NCI-H2196 treated with DMSO at 0.1 percent for 48 hours (cell line): ENCODE results near the gene ADCY4.
"Not testable (repeated sequence)": the region's sequence is repeated elsewhere in the genome, so short reads cannot be mapped to it uniquely, and the experiment has no call there.

Experiments used
- DNase-seq: peaks from one replicate; lab custom pipeline; 2025; ENCODE audit not compliant: unreplicated experiment; lab: John Stamatoyannopoulos, UW

Gene ADCY4

GRCh38 chr14:24366721-24367513 lies 32.0 kb upstream of the ADCY4 start:
- peak; percentile 93 for DNase-seq

- DNase-seq = no peak
Measured at GRCh38 chr14:24366413-24366720, 31.5 kb upstream of the ADCY4 start.

DNA sequence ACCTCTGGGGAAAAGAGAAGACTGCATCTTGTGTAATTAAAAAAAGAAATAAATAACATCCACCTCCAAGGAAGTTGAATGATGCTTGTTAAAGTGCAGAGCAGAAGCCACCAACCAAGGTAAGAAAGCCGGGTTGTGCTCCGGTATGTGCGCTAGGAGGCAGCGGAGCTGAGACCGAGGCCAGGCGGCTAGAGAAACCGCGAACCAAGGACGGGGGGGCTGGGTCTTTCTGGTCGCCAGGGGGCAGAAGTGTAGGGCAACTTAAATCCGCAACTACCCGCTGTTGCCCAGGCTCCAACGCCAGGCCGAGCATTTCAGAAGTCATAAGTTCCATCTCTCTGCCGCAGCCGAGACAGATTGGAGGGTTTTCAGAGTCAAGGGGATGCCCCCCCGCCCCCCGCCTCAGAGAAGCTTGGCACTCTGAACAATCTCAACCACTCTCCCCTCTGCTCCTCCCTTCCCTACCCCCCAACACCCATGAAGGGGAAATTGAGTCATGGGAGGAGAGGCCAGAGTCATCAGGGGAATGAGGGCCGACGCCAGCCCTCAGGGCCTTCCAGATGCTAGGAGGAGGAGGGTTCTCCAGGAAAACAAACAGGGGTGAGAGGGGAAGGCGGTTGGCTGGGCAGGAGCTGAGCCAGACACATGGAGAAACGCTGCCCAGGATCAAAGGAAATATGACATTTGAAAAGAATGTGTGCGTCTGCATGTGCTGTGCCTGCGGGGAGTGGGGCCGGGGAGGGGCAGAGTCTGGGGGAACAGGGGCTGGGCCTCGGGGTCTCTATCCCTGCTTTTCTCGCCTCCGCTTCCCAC lies 30.9 kb upstream of the ADCY4 start:
- peak; percentile 55 for DNase-seq

GRCh38 chr14:24364841-24365240 lies 30.0 kb upstream of the ADCY4 start:
- DNase-seq = no peak

DNA sequence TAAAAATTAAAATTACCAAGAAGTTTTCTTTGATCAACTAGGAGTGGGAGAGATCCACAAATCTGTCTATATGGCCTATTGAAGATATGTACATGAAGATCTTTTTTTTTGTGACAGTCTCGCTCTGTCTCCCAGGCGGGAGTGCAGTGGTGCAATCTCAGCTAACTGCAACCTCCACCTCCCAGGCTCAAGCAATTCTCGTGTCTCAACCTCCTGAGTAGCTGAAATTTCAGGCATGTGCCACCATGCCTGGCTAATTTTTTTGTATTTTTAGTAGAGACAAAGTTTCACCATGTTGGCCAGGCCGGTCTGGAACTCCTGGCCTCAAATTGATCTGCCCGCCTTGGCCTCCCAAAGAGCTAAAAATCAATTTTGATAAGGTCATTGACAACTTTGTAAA lies 28.5 kb upstream of the ADCY4 start:
- DNase-seq = no peak

GRCh38 chr14:24362241-24362960 lies 27.5 kb upstream of the ADCY4 start:
- no peak for DNase-seq

GRCh38 chr14:24361326-24361725 lies 26.5 kb upstream of the ADCY4 start:
- no peak for DNase-seq

GRCh38 chr14:24360281-24360680 lies 25.4 kb upstream of the ADCY4 start:
- no peak for DNase-seq

DNA sequence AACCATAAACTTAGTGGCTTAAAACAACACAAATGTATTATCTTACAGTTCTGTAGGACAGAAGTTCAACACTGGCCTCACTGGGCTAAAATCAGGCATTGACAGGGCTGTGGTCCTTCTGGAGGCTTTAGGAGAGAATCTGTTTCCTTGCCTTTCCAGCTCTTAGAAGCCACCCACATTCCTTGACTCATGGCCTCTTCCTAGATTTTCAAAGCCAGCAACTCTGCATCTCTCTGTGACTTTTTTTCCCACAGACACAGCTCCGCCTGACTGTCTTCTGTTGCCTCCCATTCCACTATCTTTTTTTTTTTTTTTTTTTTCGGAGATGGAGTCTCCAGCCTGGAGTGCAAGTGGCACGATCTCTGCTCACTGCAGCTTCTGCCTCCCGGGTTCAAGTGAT lies 21.3 kb upstream of the ADCY4 start:
- no peak for DNase-seq

GRCh38 chr14:24355009-24355408 lies 20.1 kb upstream of the ADCY4 start:
- no peak for DNase-seq

- DNase-seq = not testable (repeated sequence)
Measured at GRCh38 chr14:24354482-24354825, 19.6 kb upstream of the ADCY4 start.

DNA sequence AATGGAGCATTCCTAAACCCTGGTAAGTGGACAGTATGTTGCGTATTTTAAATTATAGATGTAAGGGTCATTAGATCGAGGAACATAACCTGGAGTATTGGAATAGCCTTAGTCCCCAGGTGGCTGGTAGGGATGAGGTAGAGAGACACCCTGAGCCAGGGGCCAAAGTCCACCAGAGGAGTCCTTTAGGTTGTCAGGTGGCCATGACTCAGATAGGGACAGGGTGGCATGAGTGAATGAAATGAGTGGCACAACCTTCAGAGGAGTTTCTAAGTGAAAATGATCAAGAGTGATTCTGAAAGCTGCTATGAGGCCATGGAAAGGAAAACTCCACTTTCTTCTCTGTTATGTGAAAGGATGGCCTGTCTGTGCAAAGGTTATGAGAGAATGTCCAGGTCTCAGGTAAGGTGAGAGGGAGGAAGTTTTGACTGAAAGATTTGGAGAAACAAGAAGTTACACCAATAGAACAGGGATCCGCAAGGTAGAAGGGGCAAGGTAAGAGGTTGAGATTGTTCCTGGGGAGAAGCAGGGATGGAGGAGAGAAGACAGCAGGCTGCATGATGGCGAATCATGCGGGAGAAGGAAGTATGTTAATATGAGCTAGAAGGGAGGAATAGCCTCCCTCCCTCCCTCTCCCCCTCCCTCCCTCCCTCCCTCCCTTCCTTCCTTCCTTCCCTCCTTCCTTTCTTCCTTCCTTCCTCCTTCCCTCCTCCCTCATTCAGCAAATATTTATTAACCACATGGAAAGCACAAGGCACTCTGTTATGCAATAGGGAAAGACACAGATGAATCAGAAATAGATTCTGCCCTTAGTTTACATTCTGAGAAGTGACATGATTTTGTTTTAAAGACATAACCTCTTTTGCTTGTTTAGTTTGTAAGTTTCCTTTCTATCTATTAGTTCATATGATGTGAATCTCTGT lies 18.9 kb upstream of the ADCY4 start:
- no peak for DNase-seq

DNA sequence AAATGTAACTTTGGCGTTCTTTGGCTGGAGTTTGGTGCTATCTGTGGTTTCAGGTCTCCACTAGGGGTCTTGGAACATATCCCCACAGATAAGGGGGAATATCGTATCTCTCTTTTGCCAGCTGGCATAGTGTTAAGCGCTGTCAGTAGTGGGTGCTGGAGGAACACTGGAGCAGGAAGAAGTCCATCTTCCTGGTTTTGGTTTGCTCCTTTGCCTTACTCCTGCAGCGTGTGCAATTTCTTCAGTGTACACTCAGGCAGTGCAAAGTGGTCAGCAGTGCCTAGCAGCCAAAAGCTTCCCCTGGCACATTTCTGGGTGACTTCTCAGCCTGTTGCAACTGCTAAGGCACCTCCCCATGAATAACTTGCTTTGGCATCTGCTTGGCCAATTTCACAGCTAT lies 16.6 kb upstream of the ADCY4 start:
- no peak for DNase-seq

DNA sequence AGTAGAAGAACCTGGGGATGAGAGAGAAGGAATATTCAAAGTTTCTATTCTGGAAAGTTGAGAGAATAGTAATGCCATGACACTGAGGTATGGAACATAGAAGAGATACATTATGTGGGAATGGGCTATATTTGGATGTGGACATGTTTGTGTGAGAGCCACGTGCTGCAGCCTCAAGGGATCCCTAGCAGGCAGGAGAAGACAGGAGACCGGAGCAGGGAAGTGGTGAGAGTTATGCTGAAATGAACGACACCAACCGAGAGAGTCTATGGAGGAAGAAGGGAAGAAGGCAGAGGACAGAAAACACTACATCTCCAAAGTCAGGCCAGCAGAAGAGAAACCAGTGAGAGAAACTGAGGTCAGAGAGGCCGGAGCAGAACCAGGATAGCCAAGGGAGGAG lies 14.9 kb upstream of the ADCY4 start:
- no peak for DNase-seq

DNA sequence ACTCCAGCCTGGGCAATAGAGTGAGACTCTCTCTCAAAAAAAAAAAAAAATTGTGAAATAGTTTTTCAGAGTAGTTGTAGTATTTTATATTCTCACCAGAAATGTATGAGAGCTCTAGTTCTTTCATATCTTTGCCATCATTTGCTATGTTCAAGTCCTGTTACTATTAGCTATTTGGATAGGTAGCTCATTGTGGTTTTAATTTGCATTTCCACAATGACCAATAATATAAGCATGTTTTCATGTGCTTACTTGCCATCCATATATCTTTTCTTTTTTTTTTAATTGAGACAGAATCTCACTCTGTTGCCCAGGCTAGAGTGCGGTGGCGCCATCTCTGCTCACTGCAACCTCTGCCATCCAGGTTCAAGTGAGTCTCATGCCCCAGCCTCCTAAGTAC lies 13.3 kb upstream of the ADCY4 start:
- DNase-seq = no peak

- DNase-seq = no peak
Measured at GRCh38 chr14:24347134-24347533, 12.3 kb upstream of the ADCY4 start.

DNA sequence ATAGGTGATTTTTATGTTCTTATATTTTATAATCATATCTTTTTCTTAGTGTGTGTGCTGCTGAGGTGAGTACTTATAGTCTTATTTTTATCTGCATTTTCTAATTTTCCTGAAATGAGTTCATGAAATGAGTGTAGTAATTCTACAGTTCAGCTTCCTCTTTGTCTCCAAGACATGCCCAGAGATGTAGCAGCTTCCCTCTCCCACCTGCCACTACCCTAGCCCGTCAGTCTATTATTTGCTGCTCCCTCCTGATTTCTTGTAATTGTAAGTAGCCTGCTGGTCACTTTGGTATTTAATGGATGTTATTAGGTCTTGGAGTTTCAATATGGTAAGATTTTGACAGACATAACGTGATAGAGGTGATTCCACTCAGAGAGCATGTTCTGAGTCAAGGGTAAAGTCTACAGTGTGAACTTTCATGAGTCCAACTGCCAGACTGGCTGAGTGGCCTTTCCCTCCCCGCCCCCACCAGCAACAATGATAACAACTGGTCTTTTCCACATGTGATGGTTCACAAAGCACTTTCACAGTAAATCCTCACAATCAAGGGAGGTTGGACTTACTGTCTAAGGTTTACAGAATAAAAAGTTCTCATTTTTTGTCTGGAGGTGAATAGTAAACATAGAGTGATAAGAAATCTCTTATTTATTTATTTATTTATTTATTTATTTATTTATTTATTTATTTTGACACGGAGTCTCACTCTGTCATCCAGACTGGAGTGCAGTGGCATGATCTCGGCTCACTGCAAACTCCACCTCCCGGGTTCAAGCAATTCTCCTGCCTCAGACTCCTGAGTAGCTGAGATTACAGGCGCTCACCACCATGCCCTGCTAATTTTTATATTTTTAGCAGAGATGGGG lies 9.2 kb upstream of the ADCY4 start:
- no peak for DNase-seq

- no peak for DNase-seq
Measured at GRCh38 chr14:24342889-24343288, 8.0 kb upstream of the ADCY4 start.

DNA sequence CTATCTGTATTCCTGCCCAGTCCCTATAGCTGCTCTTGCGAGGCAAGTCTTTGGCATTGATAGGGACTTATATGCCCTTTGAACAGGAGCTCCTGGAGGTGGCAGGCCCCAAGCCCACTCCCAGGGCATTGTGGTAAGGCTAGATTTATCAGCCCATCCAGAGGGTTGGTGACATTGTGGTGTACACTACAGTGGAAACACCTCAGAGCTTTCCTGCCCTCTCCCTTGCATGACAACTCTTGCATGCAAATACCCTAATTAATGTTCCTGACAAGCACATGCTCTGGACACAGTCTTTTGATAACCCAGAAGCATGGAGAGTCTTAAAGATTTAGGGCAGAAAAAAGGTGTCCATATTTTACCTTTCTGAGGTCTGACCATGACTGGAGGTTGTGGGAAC lies 5.7 kb upstream of the ADCY4 start:
- no peak for DNase-seq
